Prostate gland (tissue), 2 donors: ENCODE measurements around the gene SGO2. TPM values are rescaled to one million over a fixed set of nuclear protein-coding genes. Genes with fewer than 3 reads are reported as not detected.
A peak's percentile ranks its signal among the peaks of the same experiment; 100 is the strongest.

Experiments
- DNase-seq: peaks from one replicate; pipeline ENCODE4 v3.0.0-alpha.2; 2019; ENCODE audit warnings: low spot score
- H3K27ac ChIP-seq, 2 donors: fragments of 200-600 bp; sonication (generic); 2 replicates each; pipeline ENCODE4 v1.5.1; 2017 to 2019
- H3K27me3 ChIP-seq: fragments of 200-600 bp; sonication (generic); replicated peaks from 2 replicates; pipeline ENCODE4 v1.5.1; 2019; ENCODE audit not compliant: insufficient read depth
- H3K36me3 ChIP-seq, 2 donors: fragments of 200-600 bp; sonication (generic); 1 replicate in 1 of 2; 2 replicates in 1 of 2; pipeline versions ENCODE4 v1.5.1 to v1.8.1; 2017 to 2019
- H3K4me1 ChIP-seq: fragments of 200-600 bp; sonication (generic); replicated peaks from 2 replicates; pipeline ENCODE4 v1.5.1; 2019
- H3K4me3 ChIP-seq, 2 donors: fragments of 200-600 bp; sonication (generic); 2 replicates each; pipeline ENCODE4 v1.5.1; 2017 to 2019
- H3K9me3 ChIP-seq: fragments of 200-600 bp; sonication (generic); 2 replicates; pipeline ENCODE4 v1.5.1; 2017
- POLR2A ChIP-seq: fragments of 450-650 bp; IDR thresholded peaks from one replicate; pipeline ENCODE4 v1.6.1; 2016; ENCODE audit warnings: antibody characterized with exemption, mild to moderate bottlenecking
- POLR2AphosphoS5 ChIP-seq: sonication (generic); formaldehyde crosslinking; IDR thresholded peaks from one replicate; pipeline ENCODE4 v1.6.1; 2017; ENCODE audit warnings: antibody characterized with exemption
- WGBS: methylation state at CpG from one replicate; pipeline ENCODE4 v1.1.5; 2018; 5-methylcytosine and 5-hydroxymethylcytosine counted together
- intact Hi-C: fragments of 100-400 bp; cut with DNase I; formaldehyde crosslinking; loops from one replicate; pipeline ENCODE4 v1.14.2; 2022
- total RNA-seq, 2 donors: library from RNA; depleted of rRNA; stranded (reverse); fragments of >200 nt; gene quantifications; one replicate each; pipeline ENCODE4 v1.1.0, GENCODE V29; 2016
- TF ChIP-seq, protein P1 (sequence below), 4 experiments: fragments of 200-600 bp in 2 of 4; fragments of 450-650 bp in 2 of 4; sonication (generic) in 2 of 4; IDR thresholded peaks; 1 replicate in 3 of 4; 2 replicates in 1 of 4; pipeline ENCODE4 v1.5.1; 2016 to 2019; ENCODE audit warnings: antibody characterized with exemption in 4 of 4, mild to moderate bottlenecking in 2 of 4, moderate library complexity in 2 of 4

The SGO2 gene
- total RNA-seq, 2 donors from 2014 or later: 5.1 to 8.0 TPM

DNA sequence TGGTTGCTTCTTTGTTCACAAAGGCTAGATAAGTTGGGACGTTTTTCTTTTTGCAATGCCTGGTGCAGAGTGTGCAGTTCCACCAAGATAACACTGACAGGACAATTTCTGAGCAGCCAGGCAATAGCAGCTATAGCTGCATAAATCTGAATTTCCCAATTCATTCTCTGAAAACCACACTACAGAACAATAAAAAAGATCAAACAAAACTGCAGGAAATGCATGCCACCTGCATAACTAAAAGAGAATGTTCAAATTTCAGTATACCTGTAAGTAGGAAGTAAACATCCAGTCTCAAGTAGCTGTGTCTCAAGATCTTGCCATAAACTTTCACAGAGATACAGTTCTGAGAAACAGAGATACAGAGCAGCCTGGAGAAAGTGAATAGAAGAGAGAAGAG lies 10.9 kb upstream of the SGO2 start:
- Histone ChIP-seq H3K4me3 (no peak overlapping the region), H3K27ac (no peak overlapping the region), H3K27me3 (no peaks in the 10 kb centered on the region), H3K4me1 (no peaks in the 10 kb centered on the region), H3K9me3 (no peaks in the 10 kb centered on the region), H3K36me3 (no peaks in the 10 kb centered on the region)
- WGBS: 18% methylated on average over 1 of the region's 1 CpG
- intact Hi-C loops: no loop called here
- DNase-seq: no peak
- TF ChIP-seq POLR2A (no peak), POLR2AphosphoS5 (no peak)
- TF ChIP-seq, protein P1, sequence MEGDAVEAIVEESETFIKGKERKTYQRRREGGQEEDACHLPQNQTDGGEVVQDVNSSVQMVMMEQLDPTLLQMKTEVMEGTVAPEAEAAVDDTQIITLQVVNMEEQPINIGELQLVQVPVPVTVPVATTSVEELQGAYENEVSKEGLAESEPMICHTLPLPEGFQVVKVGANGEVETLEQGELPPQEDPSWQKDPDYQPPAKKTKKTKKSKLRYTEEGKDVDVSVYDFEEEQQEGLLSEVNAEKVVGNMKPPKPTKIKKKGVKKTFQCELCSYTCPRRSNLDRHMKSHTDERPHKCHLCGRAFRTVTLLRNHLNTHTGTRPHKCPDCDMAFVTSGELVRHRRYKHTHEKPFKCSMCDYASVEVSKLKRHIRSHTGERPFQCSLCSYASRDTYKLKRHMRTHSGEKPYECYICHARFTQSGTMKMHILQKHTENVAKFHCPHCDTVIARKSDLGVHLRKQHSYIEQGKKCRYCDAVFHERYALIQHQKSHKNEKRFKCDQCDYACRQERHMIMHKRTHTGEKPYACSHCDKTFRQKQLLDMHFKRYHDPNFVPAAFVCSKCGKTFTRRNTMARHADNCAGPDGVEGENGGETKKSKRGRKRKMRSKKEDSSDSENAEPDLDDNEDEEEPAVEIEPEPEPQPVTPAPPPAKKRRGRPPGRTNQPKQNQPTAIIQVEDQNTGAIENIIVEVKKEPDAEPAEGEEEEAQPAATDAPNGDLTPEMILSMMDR (IDR thresholded peaks at IDR 0.05): no peak

- whole genome bisulfite sequencing: 88% methylated on average over 3 of the region's 3 CpGs
- intact Hi-C loops: no loop called here
These were observed 2.8 kb upstream of the SGO2 start for GRCh38 chr2:200523158-200523557.

DNA sequence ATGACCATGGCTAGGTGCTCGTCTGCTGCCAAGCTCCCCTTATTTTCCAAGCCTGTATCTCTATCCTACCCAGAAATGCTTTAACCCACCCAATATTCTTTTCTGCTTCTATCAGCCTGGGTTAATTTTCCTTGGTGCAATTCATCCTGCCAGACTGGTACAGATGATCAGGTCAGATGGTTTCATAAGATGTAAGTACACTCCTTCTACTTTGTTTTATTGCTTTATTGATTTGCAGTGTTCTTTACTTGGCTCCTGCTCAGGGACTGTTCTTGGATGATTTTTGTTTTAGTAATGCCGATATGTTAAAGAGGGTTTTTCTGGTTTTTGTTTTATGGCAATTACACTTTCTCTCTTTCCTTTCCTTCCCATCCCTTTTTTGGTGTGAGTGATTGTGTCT lies 2.4 kb upstream of the SGO2 start:
- TF ChIP-seq POLR2A: no peak
- DNase-seq: no peak
- 64% methylated on average over 2 of the region's 2 CpGs for WGBS
- Histone ChIP-seq H3K9me3 (no peaks in the 10 kb centered on the region), H3K27me3 (no peaks in the 10 kb centered on the region), H3K4me3 (no peak overlapping the region), H3K4me1 (no peaks in the 10 kb centered on the region), H3K27ac (no peak overlapping the region), H3K36me3 (no peaks in the 10 kb centered on the region)
- intact Hi-C loops: no loop called here

More at GRCh38 chr2:200523158-200523557, 2.8 kb upstream of the SGO2 start:
- Histone ChIP-seq H3K27ac (no peak overlapping the region), H3K4me3 (no peak overlapping the region), H3K9me3 (no peaks in the 10 kb centered on the region), H3K36me3 (no peaks in the 10 kb centered on the region), H3K27me3 (no peaks in the 10 kb centered on the region), H3K4me1 (no peaks in the 10 kb centered on the region)
- no peak for DNase-seq
- TF ChIP-seq POLR2A (no peak), POLR2AphosphoS5 (no peak)
- TF ChIP-seq, protein P1 (IDR thresholded peaks at IDR 0.05): no peak

- no peaks in the 10 kb centered on the region for H3K4me1 ChIP-seq
- no peaks in the 10 kb centered on the region for H3K27me3 ChIP-seq
- WGBS: 33% methylated on average over 2 of the region's 2 CpGs
- H3K36me3 ChIP-seq: no peaks in the 10 kb centered on the region
- no peaks in the 10 kb centered on the region for H3K9me3 ChIP-seq
- peak overlapping the region in 1 of 2 donors; percentile 60 for H3K4me3 ChIP-seq
- DNase-seq: no peak
- no peak overlapping the region for H3K27ac ChIP-seq
- TF ChIP-seq, protein P1 (IDR thresholded peaks at IDR 0.05): no peak
- no peak for TF ChIP-seq POLR2AphosphoS5
- no peak for TF ChIP-seq POLR2A
- intact Hi-C loops: no loop called here
These were observed 941 bp upstream of the SGO2 start for GRCh38 chr2:200525066-200525465.

- H3K27me3 ChIP-seq: no peaks in the 10 kb centered on the region
- 10% methylated on average over 7 of the region's 7 CpGs for WGBS
- intact Hi-C loops: no loop called here
- DNase-seq: no peak
- no peaks in the 10 kb centered on the region for H3K4me1 ChIP-seq
- H3K36me3 ChIP-seq: no peaks in the 10 kb centered on the region
- TF ChIP-seq POLR2A (no peak), POLR2AphosphoS5 (no peak)
- TF ChIP-seq, protein P1 (IDR thresholded peaks at IDR 0.05): no peak
- H3K27ac ChIP-seq: peak overlapping the region; percentile 22 to 32
- H3K4me3 ChIP-seq: peak overlapping the region; percentile 44 to 60
- H3K9me3 ChIP-seq: no peaks in the 10 kb centered on the region
These were observed 491 bp upstream of the SGO2 start for GRCh38 chr2:200525551-200525881.
